GM23248 (cell line): ENCODE data around the gene NAT14.

Source experiments
- EZH2 ChIP-seq: fragments of 200-600 bp; sonication (generic); IDR thresholded peaks from 2 replicates; pipeline ENCODE4 v1.6.1; 2018; ENCODE audit warnings: antibody characterized with exemption, mild to moderate bottlenecking; ENCODE audit not compliant: insufficient read depth, poor library complexity, severe bottlenecking
- EZH2phosphoT487 ChIP-seq: fragments of 200-600 bp; sonication (generic); IDR thresholded peaks from 2 replicates; pipeline ENCODE4 v1.6.1; 2018; ENCODE audit warnings: antibody characterized with exemption, moderate library complexity, mild to moderate bottlenecking, low read depth; ENCODE audit not compliant: insufficient read depth

DNA sequence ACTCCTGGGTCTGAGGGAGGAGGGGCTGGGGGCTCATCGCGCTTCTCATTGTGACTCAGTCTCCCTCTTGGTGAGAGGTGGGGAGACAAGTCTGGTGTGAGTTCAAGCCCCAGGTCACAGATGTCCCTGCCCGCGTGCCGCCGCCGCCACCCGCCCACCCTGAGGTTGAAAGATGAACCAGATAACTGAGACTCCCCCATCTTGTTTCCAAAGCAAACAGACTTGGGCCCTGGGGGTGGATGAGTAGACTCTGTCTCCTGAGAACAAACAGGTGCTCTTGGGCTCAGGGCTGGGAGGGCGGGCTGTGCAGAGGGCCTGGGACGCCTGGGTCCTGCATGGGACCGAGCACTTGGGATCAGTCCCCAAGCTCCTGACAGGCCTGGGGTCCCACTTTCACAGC lies 51.4 kb downstream of the NAT14 start:
- no peak for TF ChIP-seq EZH2
- no peak for TF ChIP-seq EZH2phosphoT487
